ENCODE data around the gene BIRC6.
"Not testable (repeated sequence)": the region's sequence is repeated elsewhere in the genome, so short reads cannot be mapped to it uniquely, and the experiment has no call there.

Gene BIRC6

GRCh38 chr2:32453242-32454062 lies 96.6 kb downstream of the BIRC6 start:
- no peak for DNase-seq

- DNase-seq = no peak
Observed at GRCh38 chr2:32455816-32456215, 99.0 kb downstream of the BIRC6 start.

GRCh38 chr2:32456808-32457207 lies 100.0 kb downstream of the BIRC6 start:
- no peak for DNase-seq

GRCh38 chr2:32457814-32458213 lies 101.0 kb downstream of the BIRC6 start:
- no peak for DNase-seq

- not testable (repeated sequence) for DNase-seq
Observed at GRCh38 chr2:32460861-32461260, 104.0 kb downstream of the BIRC6 start.

- no peak for DNase-seq
Observed at GRCh38 chr2:32463110-32463509, 106.3 kb downstream of the BIRC6 start.

GRCh38 chr2:32464431-32464830 lies 107.6 kb downstream of the BIRC6 start:
- no peak for DNase-seq

GRCh38 chr2:32472605-32473004 lies 115.8 kb downstream of the BIRC6 start:
- DNase-seq = no peak

- no peak for DNase-seq
Observed at GRCh38 chr2:32474381-32474780, 117.6 kb downstream of the BIRC6 start.

- DNase-seq = peak; percentile 58
Observed at GRCh38 chr2:32478889-32479620, 122.2 kb downstream of the BIRC6 start.

GRCh38 chr2:32479993-32480392 lies 123.2 kb downstream of the BIRC6 start:
- no peak for DNase-seq

- no peak for DNase-seq
Observed at GRCh38 chr2:32482471-32482870, 125.6 kb downstream of the BIRC6 start.

- peak; percentile 96 for DNase-seq
Observed at GRCh38 chr2:32484937-32485336, 128.1 kb downstream of the BIRC6 start.

- DNase-seq = peak; percentile 68
Observed at GRCh38 chr2:32485399-32485798, 128.6 kb downstream of the BIRC6 start.

GRCh38 chr2:32489061-32489460 lies 132.2 kb downstream of the BIRC6 start:
- no peak for DNase-seq

GRCh38 chr2:32491346-32491745 lies 134.5 kb downstream of the BIRC6 start:
- no peak for DNase-seq

- peak; percentile 43 for DNase-seq
Observed at GRCh38 chr2:32495139-32495538, 138.3 kb downstream of the BIRC6 start.

- DNase-seq = peak; percentile 3
Observed at GRCh38 chr2:32496662-32497061, 139.8 kb downstream of the BIRC6 start.

GRCh38 chr2:32498306-32498705 lies 141.5 kb downstream of the BIRC6 start:
- no peak for DNase-seq

GRCh38 chr2:32502941-32503340 lies 146.1 kb downstream of the BIRC6 start:
- no peak for DNase-seq

GRCh38 chr2:32504877-32505478 lies 148.2 kb downstream of the BIRC6 start:
- DNase-seq = no peak

GRCh38 chr2:32506446-32506845 lies 149.6 kb downstream of the BIRC6 start:
- no peak for DNase-seq

GRCh38 chr2:32514946-32515345 lies 158.1 kb downstream of the BIRC6 start:
- DNase-seq = no peak

- DNase-seq = no peak
Observed at GRCh38 chr2:32516567-32516966, 159.7 kb downstream of the BIRC6 start.
